LoVo (cell line): ENCODE results near the gene PCMTD2.
"Not testable (repeated sequence)": the region's sequence is repeated elsewhere in the genome, so short reads cannot be mapped to it uniquely, and the experiment has no call there.

ENCODE experiments used
- DNase-seq: peaks from one replicate; pipeline ENCODE4 v3.0.0-alpha.2; 2016; ENCODE audit warnings: low spot score

PCMTD2 gene

GRCh38 chr20:64287264-64287590 lies 31.7 kb downstream of the PCMTD2 start:
- not testable (repeated sequence) for DNase-seq

- not testable (repeated sequence) for DNase-seq
These were observed 36.6 kb downstream of the PCMTD2 start for GRCh38 chr20:64292167-64292566.

- DNase-seq, result not testable (repeated sequence)
These were observed 47.5 kb downstream of the PCMTD2 start for GRCh38 chr20:64303086-64303485.

GRCh38 chr20:64313761-64314160 lies 58.2 kb downstream of the PCMTD2 start:
- not testable (repeated sequence) for DNase-seq

GRCh38 chr20:64315381-64315780 lies 59.8 kb downstream of the PCMTD2 start:
- not testable (repeated sequence) for DNase-seq

GRCh38 chr20:64315884-64316283 lies 60.3 kb downstream of the PCMTD2 start:
- DNase-seq, result not testable (repeated sequence)

- not testable (repeated sequence) for DNase-seq
These were observed 61.0 kb downstream of the PCMTD2 start for GRCh38 chr20:64316415-64317083.

GRCh38 chr20:64317331-64317730 lies 61.8 kb downstream of the PCMTD2 start:
- not testable (repeated sequence) for DNase-seq

GRCh38 chr20:64318056-64318455 lies 62.5 kb downstream of the PCMTD2 start:
- not testable (repeated sequence) for DNase-seq

GRCh38 chr20:64322031-64322789 lies 66.7 kb downstream of the PCMTD2 start:
- DNase-seq, result not testable (repeated sequence)
